GM10248 (cell line): Measurements from ENCODE around the gene ZNF330.

ENCODE experiments used
- CTCF ChIA-PET: fragments of 300-600 bp; sonication (Branson Sonifier 250); formaldehyde crosslinking; extraction: SDS; loops from one replicate; lab custom pipeline; 2021; ENCODE audit warnings: antibody characterized with exemption; lab: Yijun Ruan, JAX
- POLR2A ChIA-PET: fragments of 350-650 bp; sonication (Branson Sonifier 250); formaldehyde crosslinking; extraction: SDS; loops from one replicate; lab custom pipeline; 2020; ENCODE audit warnings: antibody characterized with exemption; lab: Yijun Ruan, JAX
- DNase-seq: peaks from one replicate; pipeline ENCODE4 v3.0.0; 2012; ENCODE audit errors: extremely low spot score
- TF ChIP-seq, protein P1 (sequence below): IDR thresholded peaks from 2 replicates; pipeline ENCODE4 v1.5.1; 2012; ENCODE audit warnings: mild to moderate bottlenecking, low read depth; ENCODE audit errors: extremely low read depth, missing control alignments, control extremely low read depth

Gene ZNF330

DNA sequence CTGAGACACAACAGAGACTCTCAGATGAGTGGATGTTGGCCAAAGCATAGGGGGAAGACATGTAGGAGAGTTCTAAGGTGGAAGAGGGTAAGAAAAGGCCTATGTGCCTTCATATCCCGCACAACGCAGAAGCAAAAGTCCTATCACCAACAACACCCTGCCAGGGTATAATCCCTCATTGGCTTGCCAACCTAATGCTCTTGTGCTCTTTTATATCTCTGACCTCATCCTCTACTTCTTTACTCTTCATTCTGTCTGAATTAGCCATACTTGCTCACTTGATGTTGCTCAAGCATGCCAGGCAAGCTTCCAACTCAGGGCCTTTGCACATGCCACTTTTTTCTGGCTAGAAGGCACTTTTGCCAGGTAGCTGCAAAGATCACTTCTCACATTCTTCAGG is 28.1 kb upstream of the ZNF330 start:
- ChIA-PET CTCF (no interaction called here), POLR2A (no interaction called here)
- DNase-seq = no peak
- TF ChIP-seq, protein P1, sequence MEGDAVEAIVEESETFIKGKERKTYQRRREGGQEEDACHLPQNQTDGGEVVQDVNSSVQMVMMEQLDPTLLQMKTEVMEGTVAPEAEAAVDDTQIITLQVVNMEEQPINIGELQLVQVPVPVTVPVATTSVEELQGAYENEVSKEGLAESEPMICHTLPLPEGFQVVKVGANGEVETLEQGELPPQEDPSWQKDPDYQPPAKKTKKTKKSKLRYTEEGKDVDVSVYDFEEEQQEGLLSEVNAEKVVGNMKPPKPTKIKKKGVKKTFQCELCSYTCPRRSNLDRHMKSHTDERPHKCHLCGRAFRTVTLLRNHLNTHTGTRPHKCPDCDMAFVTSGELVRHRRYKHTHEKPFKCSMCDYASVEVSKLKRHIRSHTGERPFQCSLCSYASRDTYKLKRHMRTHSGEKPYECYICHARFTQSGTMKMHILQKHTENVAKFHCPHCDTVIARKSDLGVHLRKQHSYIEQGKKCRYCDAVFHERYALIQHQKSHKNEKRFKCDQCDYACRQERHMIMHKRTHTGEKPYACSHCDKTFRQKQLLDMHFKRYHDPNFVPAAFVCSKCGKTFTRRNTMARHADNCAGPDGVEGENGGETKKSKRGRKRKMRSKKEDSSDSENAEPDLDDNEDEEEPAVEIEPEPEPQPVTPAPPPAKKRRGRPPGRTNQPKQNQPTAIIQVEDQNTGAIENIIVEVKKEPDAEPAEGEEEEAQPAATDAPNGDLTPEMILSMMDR = no peak

DNA sequence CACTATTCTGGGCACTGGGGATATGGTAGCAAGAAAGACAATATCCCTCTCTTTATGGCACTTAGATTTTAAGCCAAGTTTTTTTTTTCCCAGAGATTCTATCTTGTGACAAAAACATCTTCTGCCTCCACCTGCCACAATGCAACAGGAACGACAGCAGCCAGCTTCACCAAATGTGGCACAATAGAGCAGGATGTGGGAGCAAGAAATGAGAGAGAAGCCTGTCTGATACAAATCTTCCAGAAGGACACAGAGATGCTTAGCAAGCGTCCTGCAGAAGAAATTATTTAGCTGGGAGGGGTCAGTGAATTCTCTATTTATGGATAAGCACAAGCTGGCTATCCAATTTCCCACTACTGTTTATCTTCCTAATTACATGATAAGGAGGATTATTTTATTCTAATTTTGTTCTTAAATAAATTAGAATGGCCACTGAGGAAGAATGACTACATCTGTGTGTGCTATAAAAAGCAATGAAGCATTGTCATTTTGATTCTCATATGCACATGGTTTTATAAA is 27.1 kb upstream of the ZNF330 start:
- no peak for DNase-seq
- CTCF ChIA-PET = interaction anchor here (1.6 kb wide), 1 partner anchor 11 kb away, joined by 3 read pairs; no protein-coding TSS in a partner anchor
- POLR2A ChIA-PET = no interaction called here
- TF ChIP-seq, protein P1 = no peak

DNA sequence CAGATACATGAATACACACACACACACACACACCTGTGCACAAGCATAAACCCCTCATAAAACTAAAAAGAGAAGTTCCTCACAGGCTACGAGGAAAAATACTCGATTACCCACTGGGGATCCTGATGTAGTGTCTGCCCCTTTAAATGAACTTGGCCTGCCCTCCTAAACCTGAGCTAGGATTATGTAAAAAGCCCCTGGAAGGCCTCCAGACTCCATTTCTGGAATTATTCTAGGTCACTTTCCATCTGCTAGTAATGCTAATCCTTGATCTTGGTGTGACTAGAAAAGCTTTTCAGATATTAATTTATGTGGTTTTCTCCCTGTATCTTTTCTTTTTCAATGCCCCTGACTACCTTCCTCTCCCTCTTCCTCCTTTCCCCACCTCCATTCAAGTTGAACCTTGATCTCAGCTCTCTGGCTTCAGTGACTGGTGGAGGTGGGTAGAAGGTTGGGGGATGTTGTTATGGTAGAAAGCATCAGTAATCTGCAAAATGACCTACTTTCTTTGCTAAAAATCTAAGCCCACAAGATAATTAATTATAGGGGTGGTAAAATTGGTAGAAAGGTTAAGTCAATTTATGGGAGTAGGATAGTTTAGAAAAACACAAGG is 25.5 kb upstream of the ZNF330 start:
- CTCF ChIA-PET = interaction anchor here (1.6 kb wide), 1 partner anchor 9 kb away, joined by 3 read pairs; no protein-coding TSS in a partner anchor
- POLR2A ChIA-PET = no interaction called here
- TF ChIP-seq, protein P1 = no peak
- DNase-seq = no peak

DNA sequence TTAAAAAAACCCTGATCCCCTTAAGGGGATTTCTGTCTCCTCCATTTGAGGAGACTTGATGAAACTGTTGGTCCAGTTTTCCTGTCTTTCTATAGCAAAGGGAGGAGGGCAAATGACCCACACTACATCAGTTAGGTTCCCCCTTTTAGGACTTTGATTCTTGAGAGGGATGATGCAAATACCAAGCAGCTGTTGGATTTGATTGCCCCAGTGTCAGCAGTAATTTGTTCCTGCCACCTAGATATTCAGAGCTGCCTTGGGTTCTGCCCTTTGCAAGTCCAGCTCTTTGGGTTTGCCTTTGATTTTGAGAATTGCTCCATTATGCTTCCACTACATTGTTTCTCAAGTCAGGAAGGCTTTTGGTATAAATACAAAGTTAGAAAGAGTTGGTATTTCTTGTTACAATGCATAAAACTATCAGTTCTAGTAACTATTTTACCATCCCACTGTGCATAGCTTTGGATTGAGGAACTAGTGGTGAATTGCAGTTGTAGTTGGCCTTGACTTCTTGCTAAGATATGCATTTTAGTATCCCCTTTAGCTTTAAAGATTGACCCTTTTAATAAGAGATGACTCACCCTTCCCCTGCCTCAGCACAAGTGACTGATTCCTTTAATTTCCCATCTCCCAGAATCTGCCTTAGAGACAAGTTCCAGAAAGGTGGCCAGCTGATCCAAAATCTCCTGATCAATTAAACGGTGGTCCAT is 24.3 kb upstream of the ZNF330 start:
- ChIA-PET CTCF (no interaction called here), POLR2A (no interaction called here)
- TF ChIP-seq, protein P1 = no peak
- DNase-seq = no peak

DNA sequence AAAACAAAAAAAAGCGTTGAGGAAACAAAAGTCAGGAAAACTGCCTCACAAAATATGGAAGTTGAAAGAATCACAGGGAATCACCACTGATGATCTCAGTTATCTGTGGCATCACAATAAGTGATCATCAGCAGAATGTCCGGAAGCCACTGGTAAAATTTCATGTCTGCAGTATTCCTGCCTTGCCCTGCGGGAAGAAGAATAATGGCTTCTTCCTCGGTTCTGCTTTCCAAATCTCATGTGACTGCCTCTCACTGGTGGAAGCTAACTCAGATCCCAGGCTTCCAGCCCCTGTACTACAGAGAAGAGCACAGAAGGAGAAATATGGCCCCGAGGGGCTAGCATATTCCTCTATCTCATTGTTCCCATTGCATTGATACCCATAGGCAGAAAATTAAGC is 12.7 kb upstream of the ZNF330 start:
- ChIA-PET POLR2A (no interaction called here), CTCF (no interaction called here)
- TF ChIP-seq, protein P1 = no peak
- no peak for DNase-seq

DNA sequence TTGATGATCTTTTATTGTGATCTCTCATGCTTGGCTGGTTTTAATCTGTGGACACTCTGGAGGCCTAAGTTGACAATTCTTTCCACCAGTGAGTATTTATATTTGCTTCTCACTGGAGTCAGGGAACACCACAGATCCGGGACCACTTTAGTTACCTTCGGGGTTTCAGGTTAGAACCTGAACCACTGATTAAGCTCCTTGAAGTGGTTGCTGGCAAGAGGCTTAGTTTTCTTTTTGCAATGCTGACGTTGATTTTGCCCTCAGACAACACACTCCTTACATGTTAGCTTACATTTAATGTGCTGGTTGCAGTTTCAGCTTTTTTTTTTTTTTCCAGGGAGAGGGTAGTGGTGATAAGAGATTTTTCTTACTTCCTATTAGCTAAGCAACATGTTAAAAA is 10.5 kb upstream of the ZNF330 start:
- TF ChIP-seq, protein P1 = no peak
- ChIA-PET CTCF (no interaction called here), POLR2A (no interaction called here)
- DNase-seq = no peak
